Small intestine (tissue), 16 donors: ENCODE measurements around the gene TFPI2. TPM values are rescaled to one million over a fixed set of nuclear protein-coding genes. Genes with fewer than 3 reads are reported as not detected.

ENCODE experiments used
- DNase-seq, 2 donors: peaks; one replicate each; pipeline versions ENCODE4 v3.0.0 to v3.0.0-alpha.2; 2013
- FAIRE-seq: peaks from 2 replicates; lab custom pipeline; 2012; peaks lifted over from hg19 to GRCh38; lab: Jason Lieb, UNC
- H3K27ac ChIP-seq, 3 donors: one replicate each; pipeline ENCODE4 v1.5.1; 2013; ENCODE audit warnings: low read length in 2 of 3, mild to moderate bottlenecking in 2 of 3, control low read depth in 1 of 3, inconsistent platforms in 1 of 3, low read depth in 1 of 3, moderate library complexity in 1 of 3
- H3K27me3 ChIP-seq, 3 donors: one replicate each; pipeline ENCODE4 v1.6.1; 2013; ENCODE audit warnings: low read length in 3 of 3, inconsistent platforms in 1 of 3; ENCODE audit not compliant: control insufficient read depth in 3 of 3, insufficient read depth in 3 of 3
- H3K36me3 ChIP-seq, 3 donors: one replicate each; pipeline ENCODE4 v1.6.1; 2013; ENCODE audit warnings: low read length in 3 of 3, inconsistent platforms in 1 of 3, low read depth in 1 of 3, mild to moderate bottlenecking in 1 of 3, moderate library complexity in 1 of 3; ENCODE audit not compliant: control insufficient read depth in 3 of 3, insufficient read depth in 2 of 3
- H3K4me1 ChIP-seq, 3 donors: one replicate each; pipeline ENCODE4 v1.6.1; 2013; ENCODE audit warnings: low read length in 2 of 3, inconsistent platforms in 1 of 3, low read depth in 1 of 3, mild to moderate bottlenecking in 1 of 3, moderate library complexity in 1 of 3; ENCODE audit not compliant: control insufficient read depth in 3 of 3, insufficient read depth in 2 of 3
- H3K4me3 ChIP-seq, 3 donors: one replicate each; pipeline ENCODE4 v1.5.1; 2013; ENCODE audit warnings: low read length in 3 of 3, control low read depth in 1 of 3, inconsistent platforms in 1 of 3, low read depth in 1 of 3, mild to moderate bottlenecking in 1 of 3, moderate library complexity in 1 of 3
- H3K9me3 ChIP-seq, 2 donors: one replicate each; pipeline ENCODE4 v1.6.1; 2013; ENCODE audit warnings: low read depth in 1 of 2, low read length in 1 of 2; ENCODE audit not compliant: control insufficient read depth in 2 of 2, insufficient read depth in 1 of 2
- WGBS, 3 donors: extraction: QIAGEN DNeasy Blood & Tissue Kit; methylation state at CpG; one replicate each; pipeline ENCODE4 v1.1.7; 2013; 5-methylcytosine and 5-hydroxymethylcytosine counted together
- long read RNA-seq, 10 donors: transcript quantifications; one replicate each; lab custom pipeline, GENCODE V29; 2026
- polyA plus RNA-seq, 4 donors: library from polyadenylated mRNA; stranded (reverse) in 3 of 4; unstranded in 1 of 4; fragments of 200-250 nt in 3 of 4; fragments of 120-200 nt in 1 of 4; gene quantifications; one replicate each; pipeline versions ENCODE4 v1.2.1 to v1.2.3, GENCODE V29; 2013
- donor health status: healthy with polysubstance abuse.
- donor health status: control.
- donor health status: control.
- donor health status: Bipolar disorder and iron deficiency.
- donor health status: healthy.

The TFPI2 gene
- 1 to 10 TPM in 1 of 4 donors, under 1 TPM in 1, not detected in 2; 0.60 to 1.9 TPM for polyA plus RNA-seq
- long read RNA-seq, donor 1, transcript TFPI2-201 (5 exons, 2,445 nt): major isoform, 6 of 6 reads
- long read RNA-seq, donor 1, partial matches to known transcripts: 0 of 6 reads
- long read RNA-seq, donor 1, other reads (novel, unspliced or antisense): 0 of 6 reads
- long read RNA-seq, donor 2, partial matches to known transcripts: 0 of 1 reads
- long read RNA-seq, donor 2, other reads (novel, unspliced or antisense): 0 of 1 reads
- long read RNA-seq, donor 3, partial matches to known transcripts: 0 of 4 reads
- long read RNA-seq, donor 3, other reads (novel, unspliced or antisense): 0 of 4 reads
- long read RNA-seq, donor 4: 0 reads
- long read RNA-seq, donor 5, partial matches to known transcripts: 0 of 1 reads
- long read RNA-seq, donor 5, other reads (novel, unspliced or antisense): 0 of 1 reads
- long read RNA-seq, donor 6, partial matches to known transcripts: 0 of 2 reads
- long read RNA-seq, donor 6, other reads (novel, unspliced or antisense): 0 of 2 reads
- long read RNA-seq, donor 7, partial matches to known transcripts: 911 of 913 reads
- long read RNA-seq, donor 7, other reads (novel, unspliced or antisense): 0 of 913 reads
- long read RNA-seq, donor 8: 0 reads
- long read RNA-seq, donor 9, partial matches to known transcripts: 0 of 1 reads
- long read RNA-seq, donor 9, other reads (novel, unspliced or antisense): 0 of 1 reads
- long read RNA-seq, donor 10, transcript TFPI2-201 (5 exons, 2,445 nt): major isoform, 6 of 6 reads
- long read RNA-seq, donor 10, partial matches to known transcripts: 0 of 6 reads
- long read RNA-seq, donor 10, other reads (novel, unspliced or antisense): 0 of 6 reads

GRCh38 chr7:93890464-93891068 lies at the start of gene TFPI2:
Gene TFPI2, minus strand, starts transcription at chr7:93890753. Its CDS starts 75 bp downstream, at chr7:93890678.
- H3K27me3 ChIP-seq: peaks cover 3 to 26% (median 3%) of the 10 kb centered on the region in 3 donors
- 2 to 6% (median 5%) methylated on average over 45 to 49 of the region's 49 CpGs for WGBS, 3 donors
- FAIRE-seq: no peak
- H3K4me1 ChIP-seq: peaks cover 0 to 14% (median 0%) of the 10 kb centered on the region in 3 donors
- DNase-seq: peak in 1 of 2 donors; percentile 46
- no peaks in the 10 kb centered on the region for H3K9me3 ChIP-seq
- peak within 1 kb of the TSS in 2 of 3 donors; percentile 22 to 54 for H3K4me3 ChIP-seq
- H3K36me3 ChIP-seq: no peaks in the 10 kb centered on the region
- no peak within 1 kb of the TSS for H3K27ac ChIP-seq

GRCh38 chr7:93938293-93938692 lies 47.7 kb upstream of the TFPI2 start:
- Histone ChIP-seq H3K36me3 (no peaks in the 10 kb centered on the region), H3K27ac (no peak overlapping the region), H3K9me3 (no peaks in the 10 kb centered on the region), H3K4me3 (no peak overlapping the region), H3K4me1 (peaks cover 0 to 2% (median 0%) of the 10 kb centered on the region in 3 donors), H3K27me3 (no peaks in the 10 kb centered on the region)
- no peak for FAIRE-seq
- no peak for DNase-seq

GRCh38 chr7:93937818-93938217 lies 47.3 kb upstream of the TFPI2 start:
- Histone ChIP-seq H3K4me3 (no peak overlapping the region), H3K36me3 (no peaks in the 10 kb centered on the region), H3K27ac (no peak overlapping the region), H3K9me3 (no peaks in the 10 kb centered on the region), H3K27me3 (peaks cover 0 to 2% (median 0%) of the 10 kb centered on the region in 3 donors), H3K4me1 (peaks cover 0 to 2% (median 0%) of the 10 kb centered on the region in 3 donors)
- FAIRE-seq: no peak
- WGBS, 3 donors: 86 to 93% (median 86%) methylated on average over 1 of the region's 1 CpG
- no peak for DNase-seq

GRCh38 chr7:93935102-93935501 lies 44.5 kb upstream of the TFPI2 start:
- H3K27ac ChIP-seq: no peak overlapping the region
- WGBS, 3 donors: 74 to 81% (median 80%) methylated on average over 2 of the region's 2 CpGs
- no peaks in the 10 kb centered on the region for H3K9me3 ChIP-seq
- H3K4me3 ChIP-seq: no peak overlapping the region
- DNase-seq (no peak), FAIRE-seq (no peak)
- H3K27me3 ChIP-seq: peaks cover 0 to 2% (median 0%) of the 10 kb centered on the region in 3 donors
- peaks cover 0 to 2% (median 0%) of the 10 kb centered on the region in 3 donors for H3K4me1 ChIP-seq
- H3K36me3 ChIP-seq: no peaks in the 10 kb centered on the region

GRCh38 chr7:93933156-93933555 lies 42.6 kb upstream of the TFPI2 start:
- FAIRE-seq (no peak), DNase-seq (no peak)
- Histone ChIP-seq H3K9me3 (no peaks in the 10 kb centered on the region), H3K36me3 (no peaks in the 10 kb centered on the region), H3K27ac (no peak overlapping the region), H3K4me3 (no peak overlapping the region), H3K4me1 (peaks cover 0 to 2% (median 0%) of the 10 kb centered on the region in 3 donors), H3K27me3 (peaks cover 0 to 2% (median 0%) of the 10 kb centered on the region in 3 donors)
- 80 to 88% (median 87%) methylated on average over 3 of the region's 3 CpGs for WGBS, 3 donors

GRCh38 chr7:93931655-93932054 lies 41.1 kb upstream of the TFPI2 start:
- FAIRE-seq (no peak), DNase-seq (no peak)
- WGBS, 3 donors: 66 to 71% (median 67%) methylated on average over 3 of the region's 3 CpGs
- Histone ChIP-seq H3K27me3 (peaks cover 0 to 2% (median 0%) of the 10 kb centered on the region in 3 donors), H3K9me3 (no peaks in the 10 kb centered on the region), H3K36me3 (no peaks in the 10 kb centered on the region), H3K27ac (no peak overlapping the region), H3K4me3 (no peak overlapping the region), H3K4me1 (peaks cover 0 to 2% (median 0%) of the 10 kb centered on the region in 3 donors)

- Histone ChIP-seq H3K27me3 (no peaks in the 10 kb centered on the region), H3K9me3 (no peaks in the 10 kb centered on the region), H3K36me3 (no peaks in the 10 kb centered on the region), H3K4me3 (no peak overlapping the region), H3K4me1 (no peaks in the 10 kb centered on the region), H3K27ac (no peak overlapping the region)
- FAIRE-seq: no peak
- DNase-seq: no peak
- 74 to 81% (median 79%) methylated on average over 3 of the region's 3 CpGs for WGBS, 3 donors
These were observed 37.0 kb upstream of the TFPI2 start for GRCh38 chr7:93927585-93927984.

- H3K4me3 ChIP-seq: no peak overlapping the region
- no peak for FAIRE-seq
- H3K36me3 ChIP-seq: no peaks in the 10 kb centered on the region
- H3K27ac ChIP-seq: no peak overlapping the region
- H3K4me1 ChIP-seq: peaks cover 0 to under 1% (median 0%) of the 10 kb centered on the region in 3 donors
- peaks cover 0 to 4% (median 0%) of the 10 kb centered on the region in 3 donors for H3K27me3 ChIP-seq
- WGBS, 3 donors: 68 to 81% (median 77%) methylated on average over 1 of the region's 1 CpG
- no peak for DNase-seq
- no peaks in the 10 kb centered on the region for H3K9me3 ChIP-seq
These were observed 36.2 kb upstream of the TFPI2 start for GRCh38 chr7:93926800-93927199.
